H1 (cell line): Measurements from ENCODE around the gene C9orf43.

Source experiments
- BACH1 ChIP-seq: IDR thresholded peaks from 2 replicates; pipeline ENCODE4 v1.6.1; 2012; ENCODE audit warnings: low read length, improper control_type of control experiment
- CTCF ChIP-seq, 3 experiments: IDR thresholded peaks; 1 replicate in 2 of 3; 2 replicates in 1 of 3; pipeline versions ENCODE4 v1.5.1 to v1.6.1; 2011; ENCODE audit warnings: low read length in 3 of 3, mild to moderate bottlenecking in 3 of 3, inconsistent platforms in 2 of 3, low read depth in 1 of 3, moderate library complexity in 1 of 3; ENCODE audit not compliant: insufficient read depth in 1 of 3; ENCODE audit errors: control extremely low read depth in 1 of 3
- EZH2 ChIP-seq: fragments of 200-600 bp; sonication (generic); IDR thresholded peaks from 2 replicates; pipeline ENCODE4 v1.7.1; 2012; ENCODE audit warnings: low read depth, mild to moderate bottlenecking, moderate library complexity, low read length, inconsistent platforms; ENCODE audit not compliant: severe bottlenecking
- HDAC6 ChIP-seq: IDR thresholded peaks from one replicate; pipeline ENCODE4 v1.7.1; 2012; ENCODE audit warnings: low read depth, mild to moderate bottlenecking, inconsistent platforms, low read length, moderate library complexity
- JUND ChIP-seq: IDR thresholded peaks from 2 replicates; pipeline ENCODE4 v1.6.1; 2011; ENCODE audit warnings: mild to moderate bottlenecking, improper control_type of control experiment, low read length
- POLR2A ChIP-seq, 2 experiments: IDR thresholded peaks; 1 replicate in 1 of 2; 2 replicates in 1 of 2; pipeline ENCODE4 v1.6.1; 2011; ENCODE audit warnings: low read depth in 2 of 2, low read length in 2 of 2, mild to moderate bottlenecking in 2 of 2; ENCODE audit errors: control extremely low read depth in 1 of 2
- POLR2AphosphoS5 ChIP-seq: IDR thresholded peaks from 2 replicates; pipeline ENCODE4 v1.6.1; 2011; ENCODE audit warnings: low read depth, low read length
- SP1 ChIP-seq: IDR thresholded peaks from 2 replicates; pipeline ENCODE4 v1.6.1; 2011; ENCODE audit warnings: low read depth, low read length
- TCF12 ChIP-seq: IDR thresholded peaks from 2 replicates; pipeline ENCODE4 v1.6.1; 2011; ENCODE audit warnings: low read depth, mild to moderate bottlenecking, low read length
- ZNF274 ChIP-seq: IDR thresholded peaks from 2 replicates; pipeline ENCODE4 v1.7.0; 2012; ENCODE audit warnings: low read length, borderline replicate concordance; ENCODE audit errors: extremely low read depth

DNA sequence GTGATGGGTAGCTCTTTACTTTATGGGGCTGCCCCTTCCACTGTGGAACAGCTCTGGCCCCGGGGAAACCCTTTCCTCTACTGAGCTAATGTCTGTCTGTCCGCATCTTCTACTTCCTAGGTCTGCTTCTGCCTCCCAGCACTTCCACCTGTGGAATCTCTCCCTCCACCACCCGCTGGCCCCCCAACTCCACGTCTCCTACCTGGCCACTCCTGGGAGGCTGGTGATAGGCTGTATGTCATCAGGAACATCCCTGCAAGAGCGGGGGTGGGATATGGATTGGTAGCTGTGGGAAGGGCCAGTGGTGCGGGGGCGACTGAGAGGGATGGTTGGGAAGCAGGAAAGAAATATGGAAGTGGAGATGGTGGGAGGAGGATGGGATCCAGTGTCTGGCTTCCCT is 18.6 kb upstream of the C9orf43 start:
- TF ChIP-seq JUND (no peak), CTCF (IDR thresholded peaks at IDR 0.05; ENCODE audit: control extremely low read depth in 1 of 3, insufficient read depth in 1 of 3, low read depth in 1 of 3, low read length in 3 of 3) (no peak), POLR2AphosphoS5 (no peak), TCF12 (no peak), EZH2 (no peak), HDAC6 (no peak), POLR2A (IDR thresholded peaks at IDR 0.05; ENCODE audit: control extremely low read depth in 1 of 2, low read depth in 2 of 2, low read length in 2 of 2) (no peak), ZNF274 (no peak), SP1 (no peak), BACH1 (no peak)
